Neuronal stem cell (in vitro differentiated cells): ENCODE measurements around the gene CYP4A22.
"Not testable (repeated sequence)": the region's sequence is repeated elsewhere in the genome, so short reads cannot be mapped to it uniquely, and the experiment has no call there.

Source experiments
- DNase-seq: peaks from one replicate; pipeline ENCODE4 v3.0.0-alpha.2; 2013; ENCODE audit warnings: low spot score
- H2AFZ ChIP-seq: one replicate; pipeline ENCODE4 v1.6.1; 2013; ENCODE audit warnings: mild to moderate bottlenecking, low read length, inconsistent platforms
- H2AK5ac ChIP-seq: 2 replicates; pipeline ENCODE4 v1.6.1; 2013; ENCODE audit warnings: low read depth, mild to moderate bottlenecking, inconsistent platforms, low read length, moderate library complexity, mixed read lengths
- H2BK120ac ChIP-seq: 2 replicates; pipeline ENCODE4 v1.6.1; 2013; ENCODE audit warnings: low read depth, mild to moderate bottlenecking, inconsistent platforms, low read length, moderate library complexity, mixed read lengths
- H2BK12ac ChIP-seq: one replicate; pipeline ENCODE4 v1.6.1; 2013; ENCODE audit warnings: low read length, inconsistent platforms
- H2BK15ac ChIP-seq: 2 replicates; pipeline ENCODE4 v1.6.1; 2013; ENCODE audit warnings: mild to moderate bottlenecking, low read length, inconsistent platforms, mixed read lengths
- H2BK5ac ChIP-seq: one replicate; pipeline ENCODE4 v1.6.1; 2013; ENCODE audit warnings: inconsistent platforms, mild to moderate bottlenecking, low read length, moderate library complexity
- H3K14ac ChIP-seq: one replicate; pipeline ENCODE4 v1.6.1; 2013; ENCODE audit warnings: low read length, inconsistent platforms
- H3K18ac ChIP-seq: 2 replicates; pipeline ENCODE4 v1.6.1; 2013; ENCODE audit warnings: low read length, inconsistent platforms
- H3K23ac ChIP-seq: 2 replicates; pipeline ENCODE4 v1.6.1; 2013; ENCODE audit warnings: low read depth, mild to moderate bottlenecking, mixed read lengths, low read length, inconsistent platforms; ENCODE audit not compliant: poor library complexity
- H3K27ac ChIP-seq: replicated peaks from 3 replicates; pipeline ENCODE4 v1.5.1; 2013; ENCODE audit warnings: low read length, inconsistent platforms
- H3K27me3 ChIP-seq, 3 experiments: 2 replicates each; pipeline ENCODE4 v1.6.1; 2013; ENCODE audit warnings: low read length in 3 of 3, mild to moderate bottlenecking in 2 of 3, inconsistent platforms in 1 of 3, low read depth in 1 of 3, mixed read lengths in 1 of 3, moderate library complexity in 1 of 3; ENCODE audit not compliant: control insufficient read depth in 3 of 3, insufficient read depth in 3 of 3
- H3K36me3 ChIP-seq, 2 donors: replicated peaks in 1 of 2; 2 replicates each; pipeline ENCODE4 v1.6.1; 2013; ENCODE audit warnings: low read length in 2 of 2; ENCODE audit not compliant: control insufficient read depth in 2 of 2, insufficient read depth in 2 of 2
- H3K4ac ChIP-seq: 2 replicates; pipeline ENCODE4 v1.6.1; 2013; ENCODE audit warnings: inconsistent platforms, mild to moderate bottlenecking, low read length, moderate library complexity
- H3K4me1 ChIP-seq, 2 donors: 1 replicate in 1 of 2; 2 replicates in 1 of 2; pipeline ENCODE4 v1.6.1; 2013; ENCODE audit warnings: low read length in 2 of 2, low read depth in 1 of 2; ENCODE audit not compliant: control insufficient read depth in 2 of 2, insufficient read depth in 1 of 2
- H3K4me2 ChIP-seq: one replicate; pipeline ENCODE4 v1.6.1; 2013; ENCODE audit warnings: mild to moderate bottlenecking, low read length, inconsistent platforms; ENCODE audit not compliant: insufficient read depth, poor library complexity, severe bottlenecking
- H3K4me3 ChIP-seq, 2 donors: 2 replicates each; pipeline ENCODE4 v1.5.1; 2013; ENCODE audit warnings: low read length in 2 of 2, mild to moderate bottlenecking in 2 of 2, inconsistent platforms in 1 of 2, moderate library complexity in 1 of 2
- H3K79me1 ChIP-seq: one replicate; pipeline ENCODE4 v1.6.1; 2013; ENCODE audit warnings: low read depth, mild to moderate bottlenecking, inconsistent platforms, low read length, moderate library complexity
- H3K9ac ChIP-seq: one replicate; pipeline ENCODE4 v1.6.1; 2013; ENCODE audit warnings: mild to moderate bottlenecking, low read depth, low read length, inconsistent platforms; ENCODE audit not compliant: poor library complexity
- H3K9me3 ChIP-seq, 2 donors: replicated peaks in 1 of 2; 2 replicates each; pipeline versions ENCODE3 to v1.6.1; 2013; ENCODE audit warnings: low read length in 2 of 2, mild to moderate bottlenecking in 2 of 2, inconsistent platforms in 1 of 2, low read depth in 1 of 2, mixed read lengths in 1 of 2, moderate library complexity in 1 of 2; ENCODE audit not compliant: control insufficient read depth in 2 of 2, insufficient read depth in 1 of 2
- H4K8ac ChIP-seq: one replicate; pipeline ENCODE4 v1.6.1; 2013; ENCODE audit warnings: low read depth, mild to moderate bottlenecking, inconsistent platforms, low read length, moderate library complexity
- H4K91ac ChIP-seq: one replicate; pipeline ENCODE4 v1.6.1; 2013; ENCODE audit warnings: low read length, low read depth, mild to moderate bottlenecking, inconsistent platforms; ENCODE audit not compliant: poor library complexity
- WGBS, 2 donors: extraction: QIAGEN DNeasy Blood & Tissue Kit; methylation state at CpG; one replicate each; pipeline ENCODE4 v1.1.7; 2013; ENCODE audit warnings: missing lambda C conversion rate in 2 of 2, mixed read lengths in 1 of 2; ENCODE audit not compliant: insufficient read length in 2 of 2, insufficient replicate concordance in 1 of 2; ENCODE audit errors: extremely low coverage in 2 of 2; 5-methylcytosine and 5-hydroxymethylcytosine counted together

The CYP4A22 gene

DNA sequence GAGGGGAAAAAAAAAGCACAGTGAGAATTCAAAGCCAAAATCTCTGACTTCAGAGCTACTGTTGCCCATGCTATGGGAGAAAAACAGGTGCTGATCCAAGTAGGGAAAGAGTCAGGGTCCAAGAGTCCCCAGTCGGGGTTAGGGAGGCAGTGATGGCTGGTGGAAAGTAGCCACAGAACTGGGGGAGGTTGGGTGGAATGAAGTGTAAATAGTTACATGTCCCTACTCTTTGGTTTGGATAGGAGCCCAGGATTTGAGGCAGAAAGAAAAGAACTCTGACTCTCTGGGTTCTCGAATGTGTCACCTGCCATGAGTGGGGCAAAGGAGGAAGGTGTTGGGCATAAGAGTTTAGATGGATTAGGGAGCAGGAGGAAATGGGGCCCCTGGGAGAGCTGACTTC is 8.4 kb upstream of the CYP4A22 start:
- not testable (repeated sequence) for H3K4me1 ChIP-seq, H3K27me3 ChIP-seq, H2BK120ac ChIP-seq, H4K91ac ChIP-seq, H3K4ac ChIP-seq, H3K36me3 ChIP-seq, H2BK12ac ChIP-seq, H2BK15ac ChIP-seq, H3K4me2 ChIP-seq, H3K23ac ChIP-seq, H3K18ac ChIP-seq, H2AK5ac ChIP-seq, H3K9ac ChIP-seq, H3K4me3 ChIP-seq, H3K14ac ChIP-seq, H3K27ac ChIP-seq, H2BK5ac ChIP-seq, DNase-seq, H3K9me3 ChIP-seq, H3K79me1 ChIP-seq, H4K8ac ChIP-seq, H2AFZ ChIP-seq
- no CpG with 5 or more reads among the region's 2 CpGs for WGBS, 2 donors

DNA sequence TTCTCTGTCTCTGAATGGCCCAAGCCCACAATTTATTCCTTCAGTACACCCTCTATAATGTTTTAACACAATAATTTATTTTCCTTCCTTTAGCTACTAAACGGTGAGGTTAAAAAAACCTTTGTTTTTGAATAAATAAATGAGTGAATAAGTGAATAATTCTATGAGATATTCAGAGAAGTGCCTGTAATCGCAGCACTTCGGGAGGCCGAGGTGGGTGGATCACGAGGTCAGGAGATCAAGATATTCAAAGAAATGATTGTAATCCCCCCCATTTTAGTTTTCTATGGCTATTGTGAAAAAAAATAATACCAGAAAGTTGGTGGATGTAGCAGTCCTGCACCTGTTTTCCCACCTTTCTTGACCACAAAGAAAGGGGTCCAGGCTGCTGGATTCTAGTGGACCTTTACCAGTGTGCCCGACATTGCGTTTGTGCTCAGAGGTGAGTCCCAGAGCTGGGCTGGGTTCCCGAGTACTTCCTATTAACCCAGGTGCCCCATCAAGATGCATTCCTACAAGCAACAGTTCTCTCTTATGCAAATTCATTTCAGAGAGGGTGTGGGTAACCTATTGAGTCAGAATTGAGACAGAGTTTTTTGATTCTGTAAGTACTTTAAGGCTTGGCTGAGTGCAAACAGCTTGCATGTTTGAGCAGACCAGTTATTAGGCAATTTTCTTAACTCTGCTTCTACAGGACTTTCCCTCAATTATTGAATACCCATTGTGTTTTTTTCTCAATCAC is 7.6 kb upstream of the CYP4A22 start:
- not testable (repeated sequence) for DNase-seq, H3K4me3 ChIP-seq, H3K4me1 ChIP-seq, H3K4ac ChIP-seq, H3K4me2 ChIP-seq, H3K27ac ChIP-seq, H3K27me3 ChIP-seq, H2BK15ac ChIP-seq, H2AFZ ChIP-seq, H2BK12ac ChIP-seq, H3K36me3 ChIP-seq, H4K91ac ChIP-seq, H2BK5ac ChIP-seq, H3K9me3 ChIP-seq, H3K79me1 ChIP-seq, H3K23ac ChIP-seq, H2BK120ac ChIP-seq, H3K9ac ChIP-seq, H3K18ac ChIP-seq, H4K8ac ChIP-seq, H2AK5ac ChIP-seq, H3K14ac ChIP-seq
- WGBS, 2 donors, result no CpG with 5 or more reads among the region's 8 CpGs

- not testable (repeated sequence) for H3K9ac ChIP-seq, H4K8ac ChIP-seq, H2AK5ac ChIP-seq, H3K4me1 ChIP-seq, H3K4ac ChIP-seq, H3K23ac ChIP-seq, H3K79me1 ChIP-seq, H3K9me3 ChIP-seq, H3K18ac ChIP-seq, H4K91ac ChIP-seq, H3K27me3 ChIP-seq, DNase-seq, H3K4me3 ChIP-seq, H2BK15ac ChIP-seq, H2BK12ac ChIP-seq, H2BK120ac ChIP-seq, H3K4me2 ChIP-seq, H3K27ac ChIP-seq, H3K36me3 ChIP-seq, H3K14ac ChIP-seq, H2AFZ ChIP-seq, H2BK5ac ChIP-seq
- no CpG with 5 or more reads among the region's 3 CpGs for WGBS, 2 donors
These were observed 4.6 kb upstream of the CYP4A22 start for GRCh38 chr1:47132665-47133064.

DNA sequence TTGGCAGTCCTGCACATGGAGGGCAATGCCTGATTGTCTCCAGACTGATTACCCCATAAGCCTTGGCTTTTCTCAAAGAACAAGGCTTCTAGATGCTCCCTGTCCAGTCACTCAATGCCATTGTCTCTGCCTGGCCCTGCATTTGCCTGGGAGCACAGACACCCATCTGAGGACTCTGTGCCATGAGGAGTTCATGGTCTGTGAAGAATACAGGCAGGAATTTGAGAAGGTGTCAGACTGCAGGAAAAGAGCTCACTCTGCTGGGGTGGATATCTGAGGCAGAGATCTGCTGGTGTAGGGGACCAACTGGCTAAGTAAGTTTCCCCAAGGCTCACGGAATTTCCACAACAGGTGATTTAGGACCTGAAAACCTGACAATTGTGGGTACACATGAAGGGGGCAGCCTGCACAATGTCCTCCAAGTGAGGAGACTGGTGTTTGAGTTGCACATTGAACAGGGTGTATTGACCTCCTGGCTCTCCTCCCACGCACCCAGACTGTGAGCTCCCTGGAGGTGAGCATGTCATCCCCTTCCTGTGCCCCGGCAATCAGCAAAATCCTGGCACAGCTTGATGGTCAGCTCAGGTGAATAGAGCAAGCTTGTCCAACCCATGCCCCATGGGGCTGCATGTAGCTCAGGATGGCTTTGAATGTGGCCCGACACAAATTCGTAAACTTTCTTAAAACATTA is 829 bp downstream of the CYP4A22 start:
- Histone ChIP-seq H3K4ac (no peak overlapping the region), H2BK12ac (no peak overlapping the region), H2BK15ac (no peak overlapping the region), H2AFZ (no peak overlapping the region), H3K9ac (peak overlapping the region; percentile 30), H3K4me3 (no peak overlapping the region), H3K27ac (no peak overlapping the region), H3K23ac (peak overlapping the region; percentile 57), H3K9me3 (no peaks in the 10 kb centered on the region), H2BK5ac (no peak overlapping the region), H3K4me2 (no peak overlapping the region), H3K14ac (no peak overlapping the region), H3K4me1 (no peaks in the 10 kb centered on the region), H2BK120ac (no peak overlapping the region), H2AK5ac (no peak overlapping the region), H3K36me3 (no peaks in the 10 kb centered on the region), H3K27me3 (no peaks in the 10 kb centered on the region), H4K91ac (no peak overlapping the region), H3K79me1 (no peaks in the 10 kb centered on the region), H3K18ac (no peak overlapping the region), H4K8ac (no peak overlapping the region)
- DNase-seq, result no peak
- WGBS, 2 donors, result no CpG with 5 or more reads among the region's 5 CpGs
